GM12878 (cell line): ENCODE measurements around the gene PSMD11. TPM values are rescaled to one million over a fixed set of nuclear protein-coding genes. Genes with fewer than 3 reads are reported as not detected.

ENCODE experiments used
- ATAC-seq: fragments of 200-7000 bp; cut with Tn5 transposase; 3 replicates; pipeline ENCODE4 v1.9.1; 2020; ENCODE audit warnings: mild to moderate bottlenecking, moderate library complexity
- BruUV-seq: library from RNA; stranded (reverse); fragments of 400-500 nt; replicated peaks from 2 replicates; lab custom pipeline; 2021; lab: Mats Ljungman, UMichigan
- CTCF ChIA-PET: fragments of 300-600 bp; sonication (Branson Sonifier 250); formaldehyde crosslinking; extraction: SDS; loops from one replicate; lab custom pipeline; 2021; ENCODE audit warnings: inconsistent platforms; lab: Yijun Ruan, JAX
- POLR2A ChIA-PET: fragments of 350-600 bp; formaldehyde crosslinking; extraction: SDS; loops from one replicate; lab custom pipeline; 2021; ENCODE audit warnings: inconsistent platforms; lab: Charles Lee
- RAD21 ChIA-PET: fragments of 300-600 bp; sonication (Branson Sonifier 250); formaldehyde crosslinking; loops from one replicate; lab custom pipeline; 2023; ENCODE audit warnings: antibody characterized with exemption; ENCODE audit not compliant: unreplicated experiment; lab: Charles Lee
- SMC1A ChIA-PET: fragments of 300-600 bp; sonication (Branson Sonifier 250); formaldehyde crosslinking; loops from one replicate; lab custom pipeline; 2023; ENCODE audit not compliant: unreplicated experiment, uncharacterized antibody; lab: Charles Lee
- DNase-seq: peaks from one replicate; pipeline ENCODE4 v3.0.0-alpha.2; 2011; ENCODE audit warnings: low read depth, low spot score
- FAIRE-seq: peaks from 3 replicates; lab custom pipeline; 2011; peaks lifted over from hg19 to GRCh38; lab: Jason Lieb, UNC
- H2AFZ ChIP-seq: 2 replicates; pipeline ENCODE4 v1.6.0; 2011; ENCODE audit warnings: low read depth, low read length, control low read depth; ENCODE audit not compliant: control insufficient read depth
- H3K27ac ChIP-seq: 2 replicates; pipeline ENCODE4 v1.5.1; 2011; ENCODE audit warnings: control low read depth; ENCODE audit not compliant: control insufficient read depth, insufficient read depth
- H3K27me3 ChIP-seq, 2 experiments: replicated peaks in 1 of 2; 2 replicates each; pipeline versions ENCODE4 v1.6.0 to v1.6.1; 2011; ENCODE audit warnings: low read length in 1 of 2; ENCODE audit not compliant: control insufficient read depth in 2 of 2, insufficient read depth in 2 of 2
- H3K36me3 ChIP-seq, 2 experiments: 2 replicates each; pipeline ENCODE4 v1.5.1; 2011; ENCODE audit warnings: low read length in 1 of 2; ENCODE audit not compliant: control insufficient read depth in 2 of 2, insufficient read depth in 2 of 2
- H3K4me1 ChIP-seq: 2 replicates; pipeline ENCODE4 v1.6.1; 2011; ENCODE audit warnings: mild to moderate bottlenecking, low read length, moderate library complexity, mixed read lengths; ENCODE audit not compliant: control insufficient read depth, insufficient read depth
- H3K4me2 ChIP-seq: 2 replicates; pipeline ENCODE4 v1.6.0; 2011; ENCODE audit warnings: control low read depth; ENCODE audit not compliant: control insufficient read depth, insufficient read depth
- H3K4me3 ChIP-seq: fragments of 200-600 bp; sonication (generic); 2 replicates; pipeline ENCODE4 v1.5.1; 2016
- H3K79me2 ChIP-seq: 2 replicates; pipeline ENCODE4 v1.6.0; 2011; ENCODE audit warnings: low read length; ENCODE audit not compliant: control insufficient read depth, insufficient read depth
- H3K9ac ChIP-seq: 2 replicates; pipeline ENCODE4 v1.8.0; 2011; ENCODE audit warnings: low read length, control low read depth, mixed read lengths; ENCODE audit not compliant: control insufficient read depth, insufficient read depth
- H3K9me3 ChIP-seq: replicated peaks from 3 replicates; pipeline ENCODE4 v1.5.1; 2011; ENCODE audit warnings: mild to moderate bottlenecking, low read length; ENCODE audit not compliant: control insufficient read depth, insufficient read depth
- H4K20me1 ChIP-seq: 2 replicates; pipeline ENCODE4 v1.6.0; 2011; ENCODE audit not compliant: control insufficient read depth, insufficient read depth
- CHD4 ChIP-seq: fragments of 200-600 bp; sonication (generic); IDR thresholded peaks from 2 replicates; pipeline ENCODE4 v1.6.1; 2016; ENCODE audit warnings: mild to moderate bottlenecking
- EED ChIP-seq: sonication (generic); IDR thresholded peaks from 2 replicates; pipeline ENCODE4 v1.6.1; 2016; ENCODE audit warnings: antibody characterized with exemption, low read depth
- IKZF1 ChIP-seq: fragments of 450-650 bp; conservative IDR thresholded peaks from 2 replicates; pipeline ENCODE4 v1.6.1; 2017; ENCODE audit warnings: antibody characterized with exemption, mild to moderate bottlenecking
- IKZF2 ChIP-seq, 2 experiments: fragments of 450-650 bp; IDR thresholded peaks; 2 replicates each; pipeline ENCODE4 v1.6.1; 2017; ENCODE audit warnings: mild to moderate bottlenecking in 2 of 2, moderate library complexity in 2 of 2
- IRF3 ChIP-seq: fragments of 450-650 bp; IDR thresholded peaks from 2 replicates; pipeline ENCODE4 v1.6.1; 2014; ENCODE audit warnings: mild to moderate bottlenecking
- NBN ChIP-seq: fragments of 450-650 bp; IDR thresholded peaks from 2 replicates; pipeline ENCODE4 v1.6.1; 2016
- NKRF ChIP-seq: fragments of 450-650 bp; conservative IDR thresholded peaks from 2 replicates; pipeline ENCODE4 v1.6.1; 2017; ENCODE audit warnings: mild to moderate bottlenecking, moderate library complexity
- PML ChIP-seq: IDR thresholded peaks from 2 replicates; pipeline ENCODE4 v1.6.1; 2012; ENCODE audit warnings: low read length, inconsistent platforms
- RAD21 ChIP-seq: IDR thresholded peaks from 2 replicates; pipeline ENCODE4 v1.6.1; 2011; ENCODE audit warnings: mild to moderate bottlenecking, low read depth, low read length, moderate library complexity; ENCODE audit not compliant: insufficient read depth
- RB1 ChIP-seq: fragments of 450-650 bp; formaldehyde crosslinking; IDR thresholded peaks from 2 replicates; pipeline ENCODE4 v1.6.1; 2017; ENCODE audit warnings: mild to moderate bottlenecking, borderline replicate concordance
- SKIL ChIP-seq: fragments of 450-650 bp; IDR thresholded peaks from 2 replicates; pipeline ENCODE4 v1.6.1; 2017; ENCODE audit warnings: mild to moderate bottlenecking, low read depth, inconsistent platforms; ENCODE audit not compliant: poor library complexity, severe bottlenecking
- SMARCA5 ChIP-seq: fragments of 450-650 bp; IDR thresholded peaks from 2 replicates; pipeline ENCODE4 v1.6.1; 2017; ENCODE audit warnings: mild to moderate bottlenecking
- SPI1 ChIP-seq: IDR thresholded peaks from 2 replicates; pipeline ENCODE4 v1.6.1; 2011; ENCODE audit warnings: low read depth, mild to moderate bottlenecking, low read length, moderate library complexity, borderline replicate concordance; ENCODE audit not compliant: insufficient read depth
- STAT3 ChIP-seq: IDR thresholded peaks from 2 replicates; pipeline ENCODE4 v1.6.1; 2011; ENCODE audit warnings: low read depth, low read length, improper control_type of control experiment
- ZBTB4 ChIP-seq: fragments of 450-650 bp; formaldehyde crosslinking; IDR thresholded peaks from 2 replicates; pipeline ENCODE4 v1.4.0; 2022; ENCODE audit warnings: mild to moderate bottlenecking, moderate library complexity
- WGBS: methylation state at CpG from one replicate; pipeline ENCODE4 v1.1.6; 2016; ENCODE audit warnings: low lambda C conversion rate; ENCODE audit not compliant: insufficient replicate concordance, insufficient coverage; ENCODE audit errors: missing lambda C conversion rate; 5-methylcytosine and 5-hydroxymethylcytosine counted together
- in situ Hi-C: fragments of 300-500 bp; cut with MboI; formaldehyde crosslinking; loops from 9 replicates; pipeline ENCODE4 v1.14.3; 2018; ENCODE audit warnings: mixed read lengths
- intact Hi-C: fragments of 100-400 bp; cut with micrococcal nuclease; formaldehyde crosslinking; loops from one replicate; pipeline ENCODE4 v1.14.2; 2022; ENCODE audit not compliant: unreplicated experiment
- polyA plus RNA-seq, 11 experiments: library from polyadenylated mRNA; depleted of rRNA in 4 of 11; unstranded in 6 of 11; stranded (reverse) in 5 of 11; fragments of >200 nt; fragmentation: Nextera tagmentation in 4 of 11; fragmentation: Illumina TruSeq in 1 of 11; extraction: Ambion mirVana in 4 of 11; extraction: Trizol in 1 of 11; gene quantifications; 1 replicate in 1 of 11; 2 replicates in 10 of 11; pipeline versions ENCODE4 v1.2.1 to v1.2.3, GENCODE V29; 2011 to 2016; ENCODE audit warnings: inconsistent platforms in 2 of 11, missing spikeins in 2 of 11, low read depth in 1 of 11
- total RNA-seq, 4 experiments: library from RNA; depleted of rRNA in 3 of 4; stranded (reverse); fragments of >200 nt in 3 of 4; fragmentation: Illumina TruSeq in 1 of 4; extraction: Trizol in 1 of 4; gene quantifications; 2 replicates each; pipeline versions ENCODE4 v1.2.1 to v1.2.3, GENCODE V29; 2013 to 2021

The PSMD11 gene
- total and polyA plus RNA-seq, 10 of the 15 experiments (the other 5 are each of a cell fraction or from before 2014, with no cell fraction given) = 84.1 to 319 (median 120) TPM

GRCh38 chr17:32483451-32484019 lies 39.2 kb downstream of the PSMD11 start:
- in situ Hi-C loops (no loop called here), intact Hi-C loops (loop anchor here (1.0 to 5.0 kb wide), 4 partner anchors 126 to 394 kb away; partner anchors contain the start of gene MYO1D)
- DNase-seq = no peak
- WGBS = 53% methylated on average over 7 of the region's 7 CpGs
- CTCF ChIA-PET = interaction anchor here (0.5 to 9.5 kb wide), 58 partner anchors 10 to 515 kb away, joined by 3 to 132 read pairs (median 7); partner anchors contain the start of genes MYO1D and PSMD11
- Histone ChIP-seq H3K79me2 (peaks cover 12% of the 10 kb centered on the region), H3K27me3 (no peaks in the 10 kb centered on the region), H3K9ac (no peak overlapping the region), H2AFZ (no peak overlapping the region; the same call in 1 of the 2 replicates), H3K9me3 (no peaks in the 10 kb centered on the region), H3K4me1 (peaks cover 4% of the 10 kb centered on the region), H3K4me3 (no peak overlapping the region), H3K4me2 (no peak overlapping the region), H4K20me1 (no peaks in the 10 kb centered on the region), H3K27ac (peak overlapping the region; percentile 33), H3K36me3 (peaks cover 25 to 27% of the 10 kb centered on the region in 2 experiments; a peak in 3 of 4 replicates)
- peak; percentile 77 for ATAC-seq
- SMC1A ChIA-PET = interaction anchor here (0.7 to 11.9 kb wide), 53 partner anchors 10 to 459 kb away, joined by 3 to 286 read pairs (median 4); partner anchors contain the start of gene MYO1D
- no TSS peak for BruUV-seq
- RAD21 ChIA-PET = interaction anchor here (0.6 to 16.4 kb wide), 45 partner anchors 9 to 516 kb away, joined by 3 to 543 read pairs (median 4); partner anchors contain the start of gene MYO1D
- peak; percentile 95 for FAIRE-seq
- POLR2A ChIA-PET = interaction anchor here (0.6 to 2.1 kb wide), 6 partner anchors 20 to 392 kb away, joined by 3 to 7 read pairs (median 4); no protein-coding TSS in a partner anchor
- TF ChIP-seq IKZF2 (IDR thresholded peaks at IDR 0.05) (peak in 1 of 2 experiments; percentile 47; a peak in 2 of 4 replicates), STAT3 (no peak), EED (peak; percentile 69), SKIL (no peak), SMARCA5 (0 out of 2 replicates have a peak, but pooled peaks have one; percentile 28), CHD4 (no peak), NBN (0 out of 2 replicates have a peak, but pooled peaks have one; percentile 21), IKZF1 (peak; percentile 45), SPI1 (peak; percentile 37; the same call in 1 of the 2 replicates), RAD21 (peak; percentile 98), IRF3 (no peak), ZBTB4 (CRISPR knock-in tag) (no peak), PML (0 out of 2 replicates have a peak, but pooled peaks have one; percentile 58), NKRF (no peak), RB1 (no peak)
